Common myeloid progenitor, CD34-positive (primary cell): ENCODE measurements around the gene SMC6.

Experiments used
- CTCF ChIA-PET: fragments of 350-600 bp; sonication (Branson Sonifier 250); formaldehyde crosslinking; loops from one replicate; lab custom pipeline; 2021; ENCODE audit warnings: antibody characterized with exemption; lab: Charles Lee
- POLR2A ChIA-PET: fragments of 350-600 bp; sonication (Branson Sonifier 250); formaldehyde crosslinking; loops from one replicate; lab custom pipeline; 2021; ENCODE audit warnings: antibody characterized with exemption; lab: Charles Lee
- DNase-seq, 3 donors: peaks; one replicate each; pipeline versions ENCODE4 v3.0.0 to v3.0.0-alpha.2; 2013
- H3K27ac ChIP-seq, 2 experiments: 1 replicate in 1 of 2; 2 replicates in 1 of 2; pipeline ENCODE4 v1.7.0; 2013; ENCODE audit warnings: inconsistent platforms in 2 of 2, low read length in 2 of 2, mild to moderate bottlenecking in 2 of 2, low read depth in 1 of 2, moderate library complexity in 1 of 2; ENCODE audit not compliant: severe bottlenecking in 2 of 2, insufficient read depth in 1 of 2, poor library complexity in 1 of 2
- H3K27me3 ChIP-seq, 5 experiments: replicated peaks in 2 of 5; 1 replicate in 3 of 5; 2 replicates in 2 of 5; pipeline versions ENCODE4 v1.6.1 to v1.7.0; 2013; ENCODE audit warnings: low read length in 4 of 5, mild to moderate bottlenecking in 2 of 5, moderate library complexity in 2 of 5, inconsistent platforms in 1 of 5; ENCODE audit not compliant: insufficient read depth in 5 of 5, control insufficient read depth in 4 of 5
- H3K36me3 ChIP-seq, 4 experiments: 1 replicate in 2 of 4; 2 replicates in 2 of 4; pipeline versions ENCODE4 v1.6.1 to v1.7.0; 2013; ENCODE audit warnings: low read length in 3 of 4, control low read depth in 1 of 4, mild to moderate bottlenecking in 1 of 4; ENCODE audit not compliant: control insufficient read depth in 4 of 4, insufficient read depth in 4 of 4
- H3K4me1 ChIP-seq, 4 experiments: 1 replicate in 3 of 4; 2 replicates in 1 of 4; pipeline versions ENCODE4 v1.6.1 to v1.7.1; 2013; ENCODE audit warnings: low read length in 3 of 4, mild to moderate bottlenecking in 3 of 4, control low read depth in 1 of 4, inconsistent platforms in 1 of 4, moderate library complexity in 1 of 4; ENCODE audit not compliant: control insufficient read depth in 4 of 4, insufficient read depth in 4 of 4; ENCODE audit errors: control extremely low read depth in 1 of 4
- H3K4me3 ChIP-seq, 7 experiments: 1 replicate in 4 of 7; 2 replicates in 3 of 7; pipeline versions ENCODE4 v1.5.1 to v1.7.0; 2013; ENCODE audit warnings: mild to moderate bottlenecking in 7 of 7, low read length in 6 of 7, moderate library complexity in 6 of 7, inconsistent platforms in 2 of 7, low read depth in 2 of 7, control low read depth in 1 of 7; ENCODE audit not compliant: insufficient read depth in 4 of 7, control insufficient read depth in 1 of 7; ENCODE audit errors: extremely low read depth in 1 of 7
- H3K9me3 ChIP-seq, 5 experiments: 1 replicate in 4 of 5; 2 replicates in 1 of 5; pipeline versions ENCODE4 v1.6.1 to v1.7.1; 2013; ENCODE audit warnings: low read length in 4 of 5, mild to moderate bottlenecking in 2 of 5, inconsistent platforms in 1 of 5, low read depth in 1 of 5, moderate library complexity in 1 of 5; ENCODE audit not compliant: control insufficient read depth in 4 of 5, insufficient read depth in 2 of 5; ENCODE audit errors: control extremely low read depth in 1 of 5
- WGBS: methylation state at CpG from one replicate; pipeline ENCODE4 v1.1.5; 2013; ENCODE audit not compliant: insufficient coverage; 5-methylcytosine and 5-hydroxymethylcytosine counted together

The SMC6 gene

GRCh38 chr2:17763641-17764333, 10.2 kb upstream of the SMC6 start:
- ChIA-PET CTCF (no interaction called here), POLR2A (no interaction called here)
- no peak overlapping the region for H3K27ac ChIP-seq
- peaks cover 0 to 5% (median 0%) of the 10 kb centered on the region in 4 experiments for H3K4me1 ChIP-seq
- DNase-seq, result no peak
- no peak overlapping the region for H3K4me3 ChIP-seq
- no peaks in the 10 kb centered on the region for H3K9me3 ChIP-seq
- H3K36me3 ChIP-seq, result peaks cover 0 to 24% (median 5%) of the 10 kb centered on the region in 4 experiments
- WGBS, result 93% methylated on average over 7 of the region's 10 CpGs
- H3K27me3 ChIP-seq, result no peaks in the 10 kb centered on the region

DNA sequence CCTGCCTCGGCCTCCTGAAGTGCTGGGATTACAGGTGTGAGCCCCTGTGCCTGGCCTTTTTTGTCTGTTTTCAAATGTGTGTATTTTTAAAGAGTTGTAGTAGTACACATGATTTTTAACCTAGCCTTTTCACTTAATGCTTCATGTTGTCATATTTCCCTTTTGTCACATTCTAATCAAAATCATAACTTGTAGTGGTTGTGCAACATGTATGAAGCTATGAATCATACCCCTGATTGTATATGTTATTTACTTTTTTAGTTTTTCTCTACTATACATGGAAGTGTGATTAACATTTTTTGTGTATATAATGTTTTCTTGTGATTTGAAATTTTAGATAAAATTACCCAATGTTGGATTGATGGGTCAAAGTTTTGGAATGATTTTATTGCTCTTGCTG, 8.8 kb upstream of the SMC6 start:
- Histone ChIP-seq H3K36me3 (peaks cover 0 to 21% (median 3%) of the 10 kb centered on the region in 4 experiments), H3K9me3 (no peaks in the 10 kb centered on the region), H3K27ac (no peak overlapping the region), H3K4me1 (peaks cover 0 to 5% (median 0%) of the 10 kb centered on the region in 4 experiments), H3K27me3 (no peaks in the 10 kb centered on the region), H3K4me3 (no peak overlapping the region)
- no peak for DNase-seq
- ChIA-PET CTCF (interaction anchor here (1.4 kb wide), 1 partner anchor 10 kb away, joined by 4 read pairs; no protein-coding TSS in a partner anchor), POLR2A (no interaction called here)
- no CpG with 5 or more reads among the region's 1 CpG for WGBS

DNA sequence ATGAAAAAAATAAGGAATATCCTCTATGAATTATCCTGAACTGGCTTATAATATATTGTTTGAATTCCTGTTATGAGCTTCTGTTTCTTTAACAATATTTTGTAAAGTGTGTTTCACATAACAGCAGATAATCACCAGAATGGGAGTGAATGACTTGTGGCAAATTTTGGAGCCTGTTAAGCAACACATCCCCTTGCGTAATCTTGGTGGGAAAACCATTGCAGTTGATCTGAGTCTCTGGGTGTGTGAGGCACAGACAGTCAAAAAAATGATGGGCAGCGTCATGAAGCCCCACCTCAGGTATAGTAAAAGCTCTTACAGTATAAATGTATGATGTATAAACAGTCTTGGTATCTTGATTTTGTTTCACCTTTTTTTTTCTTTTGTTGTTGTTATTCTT, 6.2 kb upstream of the SMC6 start:
- ChIA-PET CTCF (interaction anchor here (0.8 to 1.1 kb wide), 3 partner anchors 8 to 72 kb away, joined by 3 to 5 read pairs (median 4); no protein-coding TSS in a partner anchor), POLR2A (no interaction called here)
- no peaks in the 10 kb centered on the region for H3K9me3 ChIP-seq
- whole genome bisulfite sequencing, result 82% methylated on average over 2 of the region's 2 CpGs
- H3K27ac ChIP-seq, result no peak overlapping the region
- no peak for DNase-seq
- H3K4me1 ChIP-seq, result peaks cover 4 to 20% (median 9%) of the 10 kb centered on the region in 4 experiments
- H3K27me3 ChIP-seq, result no peaks in the 10 kb centered on the region
- no peak overlapping the region for H3K4me3 ChIP-seq
- peaks cover 0 to 14% (median 2%) of the 10 kb centered on the region in 4 experiments for H3K36me3 ChIP-seq

- Histone ChIP-seq H3K4me1 (peaks cover 7 to 20% (median 11%) of the 10 kb centered on the region in 4 experiments), H3K27me3 (no peaks in the 10 kb centered on the region), H3K9me3 (no peaks in the 10 kb centered on the region), H3K27ac (no peak overlapping the region), H3K36me3 (peaks cover 0 to 5% (median 0%) of the 10 kb centered on the region in 4 experiments), H3K4me3 (no peak overlapping the region)
- CTCF ChIA-PET, result no interaction called here
- no peak for DNase-seq
- POLR2A ChIA-PET, result no interaction called here
- no CpG with 5 or more reads among the region's 3 CpGs for WGBS
Observed at GRCh38 chr2:17758118-17758517, 4.5 kb upstream of the SMC6 start.

- Histone ChIP-seq H3K9me3 (no peaks in the 10 kb centered on the region), H3K36me3 (peaks cover 0 to under 1% (median 0%) of the 10 kb centered on the region in 4 experiments), H3K4me1 (peaks cover 8 to 23% (median 18%) of the 10 kb centered on the region in 4 experiments), H3K4me3 (no peak overlapping the region), H3K27me3 (no peaks in the 10 kb centered on the region), H3K27ac (no peak overlapping the region)
- WGBS, result no CpG with 5 or more reads among the region's 2 CpGs
- POLR2A ChIA-PET, result interaction anchor here (0.6 kb wide), 1 partner anchor 476 kb away, joined by 3 read pairs; no protein-coding TSS in a partner anchor
- DNase-seq, result no peak
- CTCF ChIA-PET, result no interaction called here
Observed at GRCh38 chr2:17757321-17757720, 3.7 kb upstream of the SMC6 start.

DNA sequence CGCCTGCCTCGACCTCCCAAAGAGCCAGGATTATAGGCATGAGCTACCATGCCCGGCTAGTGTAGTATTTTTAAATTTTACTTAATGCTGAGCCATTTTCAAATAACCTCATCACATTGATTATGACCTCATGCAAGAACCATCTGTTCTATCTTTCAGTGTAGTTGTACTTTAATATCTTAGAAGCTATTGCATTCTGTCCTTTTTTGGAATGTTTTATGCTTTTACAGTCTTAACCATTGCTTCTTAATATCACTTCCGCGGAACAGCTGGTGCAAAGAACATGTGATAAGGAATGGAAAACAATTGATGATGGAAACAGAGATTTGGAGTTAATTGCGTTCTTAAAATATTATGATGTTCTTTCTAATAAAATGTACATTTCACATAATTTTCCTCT, 3.1 kb upstream of the SMC6 start:
- Histone ChIP-seq H3K9me3 (no peaks in the 10 kb centered on the region), H3K27ac (no peak overlapping the region), H3K36me3 (no peaks in the 10 kb centered on the region), H3K4me3 (no peak overlapping the region), H3K4me1 (peaks cover 8 to 23% (median 18%) of the 10 kb centered on the region in 4 experiments), H3K27me3 (no peaks in the 10 kb centered on the region)
- POLR2A ChIA-PET, result interaction anchor here (0.6 kb wide), 1 partner anchor 476 kb away, joined by 3 read pairs; no protein-coding TSS in a partner anchor
- CTCF ChIA-PET, result interaction anchor here (1.3 to 1.7 kb wide), 2 partner anchors 11 to 13 kb away, joined by 4 to 5 read pairs; no protein-coding TSS in a partner anchor
- 90% methylated on average over 2 of the region's 6 CpGs for WGBS
- no peak for DNase-seq
